Neural cell (in vitro differentiated cells): ENCODE measurements around the gene RELA. TPM values are rescaled to one million over a fixed set of nuclear protein-coding genes. Genes with fewer than 3 reads are reported as not detected.

ENCODE experiments used
- H2AFZ ChIP-seq: fragments of 200-600, 300-800 bp; sonication (generic), shearing (Covaris generic); 2 replicates; pipeline ENCODE4 v1.6.0; 2014; ENCODE audit warnings: low read depth, mild to moderate bottlenecking, antibody characterized with exemption, low read length, moderate library complexity
- H3F3A ChIP-seq: fragments of 200-600 bp; shearing (Covaris generic); 2 replicates; pipeline ENCODE4 v1.6.1; 2016; ENCODE audit warnings: mild to moderate bottlenecking, moderate library complexity, mixed read lengths, antibody characterized with exemption, low read length; ENCODE audit not compliant: insufficient read depth, poor library complexity, severe bottlenecking
- H3K27ac ChIP-seq: fragments of 200-600, 300-800 bp; sonication (generic), shearing (Covaris generic); 2 replicates; pipeline ENCODE4 v1.5.1; 2014; ENCODE audit warnings: mild to moderate bottlenecking, low read length, moderate library complexity
- H3K27me3 ChIP-seq: fragments of 300-800, 200-600 bp; sonication (generic), shearing (Covaris generic); 2 replicates; pipeline ENCODE4 v1.6.0; 2014; ENCODE audit warnings: mild to moderate bottlenecking, low read depth, low read length, moderate library complexity; ENCODE audit not compliant: insufficient read depth
- H3K36me3 ChIP-seq: fragments of 300-800, 200-600 bp; sonication (generic), shearing (Covaris generic); 2 replicates; pipeline ENCODE4 v1.5.1; 2014; ENCODE audit warnings: mild to moderate bottlenecking, antibody characterized with exemption, low read length, moderate library complexity; ENCODE audit not compliant: insufficient read depth
- H3K4me2 ChIP-seq: fragments of 300-800, 200-600 bp; sonication (generic), shearing (Covaris generic); 2 replicates; pipeline ENCODE4 v1.6.0; 2014; ENCODE audit warnings: mild to moderate bottlenecking, low read length
- H3K4me3 ChIP-seq: fragments of 300-800, 200-600 bp; sonication (generic), shearing (Covaris generic); 2 replicates; pipeline ENCODE4 v1.5.1; 2014; ENCODE audit warnings: mild to moderate bottlenecking, low read length, moderate library complexity
- H3K79me2 ChIP-seq: fragments of 200-600 bp; shearing (Covaris generic); replicated peaks from 2 replicates; pipeline ENCODE4 v1.6.0; 2014; ENCODE audit warnings: mild to moderate bottlenecking, low read length, moderate library complexity; ENCODE audit not compliant: insufficient read depth
- H3K9ac ChIP-seq: fragments of 300-800, 200-600 bp; sonication (generic), shearing (Covaris generic); 2 replicates; pipeline ENCODE4 v1.6.1; 2016; ENCODE audit warnings: mild to moderate bottlenecking, low read length, mixed read lengths
- H3K9me2 ChIP-seq: fragments of 200-600 bp; shearing (Covaris generic); 2 replicates; pipeline ENCODE4 v1.6.1; 2016; ENCODE audit warnings: mild to moderate bottlenecking, low read length, mixed read lengths; ENCODE audit not compliant: insufficient read depth
- H3K9me3 ChIP-seq: fragments of 200-600, 300-800 bp; sonication (generic), shearing (Covaris generic); 2 replicates; pipeline ENCODE4 v1.6.1; 2016; ENCODE audit warnings: mild to moderate bottlenecking, mixed run types, low read length, moderate library complexity, mixed read lengths
- H4K20me1 ChIP-seq: fragments of 200-600 bp; shearing (Covaris generic); 2 replicates; pipeline ENCODE4 v1.6.1; 2016; ENCODE audit warnings: mild to moderate bottlenecking, mixed run types; ENCODE audit not compliant: insufficient read depth
- CTCF ChIP-seq: fragments of 450-650 bp; IDR thresholded peaks from 2 replicates; pipeline ENCODE4 v1.5.1; 2014; ENCODE audit warnings: antibody characterized with exemption, mild to moderate bottlenecking, moderate library complexity; ENCODE audit not compliant: poor library complexity, severe bottlenecking
- EP300 ChIP-seq: fragments of 450-650 bp; conservative IDR thresholded peaks from 2 replicates; pipeline ENCODE4 v1.6.1; 2014; ENCODE audit warnings: antibody characterized with exemption, mild to moderate bottlenecking, moderate library complexity; ENCODE audit not compliant: poor library complexity, severe bottlenecking
- EZH2 ChIP-seq: fragments of 200-600, 300-800 bp; shearing (Covaris generic), sonication (generic); IDR thresholded peaks from 2 replicates; pipeline ENCODE4 v1.6.1; 2014; ENCODE audit warnings: antibody characterized with exemption, low read length, borderline replicate concordance, mild to moderate bottlenecking; ENCODE audit not compliant: insufficient read depth, poor library complexity, severe bottlenecking
- MXI1 ChIP-seq: fragments of 450-650 bp; conservative IDR thresholded peaks from 2 replicates; pipeline ENCODE4 v1.6.1; 2014; ENCODE audit warnings: antibody characterized with exemption, mild to moderate bottlenecking; ENCODE audit not compliant: poor library complexity, severe bottlenecking
- POLR2AphosphoS5 ChIP-seq: IDR thresholded peaks from 2 replicates; pipeline ENCODE4 v1.6.1; 2012
- RAD21 ChIP-seq: fragments of 450-650 bp; conservative IDR thresholded peaks from 2 replicates; pipeline ENCODE4 v1.6.1; 2014; ENCODE audit warnings: antibody characterized with exemption, mild to moderate bottlenecking, moderate library complexity
- REST ChIP-seq: IDR thresholded peaks from 2 replicates; pipeline ENCODE4 v1.6.1; 2012; ENCODE audit warnings: borderline replicate concordance
- SMC3 ChIP-seq: fragments of 450-650 bp; conservative IDR thresholded peaks from 2 replicates; pipeline ENCODE4 v1.6.1; 2014; ENCODE audit warnings: antibody characterized with exemption, mild to moderate bottlenecking, moderate library complexity; ENCODE audit not compliant: poor library complexity
- TAF1 ChIP-seq: IDR thresholded peaks from 2 replicates; pipeline ENCODE4 v1.6.1; 2012; ENCODE audit warnings: low read depth
- polyA plus RNA-seq: library from polyadenylated mRNA; depleted of rRNA; stranded (reverse); fragments of >200 nt; gene quantifications from 2 replicates; pipeline ENCODE4 v1.2.3, GENCODE V29; 2014

The RELA gene
- polyA plus RNA-seq, 1 donor from 2014 or later, result 19.3 TPM

GRCh38 chr11:65634440-65634839, 28.3 kb downstream of the RELA start:
- no peaks in the 10 kb centered on the region for H3K79me2 ChIP-seq
- H3K36me3 ChIP-seq, result peaks cover 4% of the 10 kb centered on the region
- H2AFZ ChIP-seq, result no peak overlapping the region
- no peaks in the 10 kb centered on the region for H3K9me2 ChIP-seq
- TF ChIP-seq MXI1, result no peak
- no peak for TF ChIP-seq EZH2
- no peak for TF ChIP-seq RAD21
- H3K9ac ChIP-seq, result no peak overlapping the region
- no peak overlapping the region for H3K4me3 ChIP-seq
- H3K4me2 ChIP-seq, result no peak overlapping the region
- no peaks in the 10 kb centered on the region for H3F3A ChIP-seq
- no peaks in the 10 kb centered on the region for H3K9me3 ChIP-seq
- no peaks in the 10 kb centered on the region for H4K20me1 ChIP-seq
- H3K27me3 ChIP-seq, result no peaks in the 10 kb centered on the region
- H3K27ac ChIP-seq, result no peak overlapping the region

GRCh38 chr11:65634109-65634436, 28.6 kb downstream of the RELA start:
- H2AFZ ChIP-seq, result no peak overlapping the region
- H3K36me3 ChIP-seq, result peaks cover 4% of the 10 kb centered on the region
- H3K4me2 ChIP-seq, result no peak overlapping the region
- TF ChIP-seq EZH2 (no peak), TAF1 (no peak), SMC3 (no peak), MXI1 (no peak), POLR2AphosphoS5 (no peak), REST (no peak), CTCF (no peak)
- no peaks in the 10 kb centered on the region for H4K20me1 ChIP-seq
- H3K27ac ChIP-seq, result no peak overlapping the region
- H3K4me3 ChIP-seq, result no peak overlapping the region
- H3K79me2 ChIP-seq, result no peaks in the 10 kb centered on the region
- no peaks in the 10 kb centered on the region for H3F3A ChIP-seq
- H3K9ac ChIP-seq, result no peak overlapping the region
- no peaks in the 10 kb centered on the region for H3K9me2 ChIP-seq
- H3K27me3 ChIP-seq, result no peaks in the 10 kb centered on the region
- H3K9me3 ChIP-seq, result no peaks in the 10 kb centered on the region

GRCh38 chr11:65633390-65634108, 29.2 kb downstream of the RELA start:
- Histone ChIP-seq H3K9me2 (no peaks in the 10 kb centered on the region), H3K79me2 (no peaks in the 10 kb centered on the region), H3K4me2 (no peak overlapping the region), H4K20me1 (no peaks in the 10 kb centered on the region), H3K4me3 (no peak overlapping the region), H3K9ac (no peak overlapping the region), H3K27me3 (no peaks in the 10 kb centered on the region), H3K9me3 (no peaks in the 10 kb centered on the region), H3F3A (no peaks in the 10 kb centered on the region), H3K36me3 (peaks cover 4% of the 10 kb centered on the region), H3K27ac (no peak overlapping the region), H2AFZ (no peak overlapping the region)
- TF ChIP-seq RAD21 (no peak), CTCF (no peak), EP300 (no peak), SMC3 (no peak), MXI1 (no peak)
